Mesenchymal stem cell (in vitro differentiated cells and primary cell): Measurements from ENCODE around the gene PHC2.
A peak's percentile ranks its signal among the peaks of the same experiment; 100 is the strongest.

Source experiments
- DNase-seq: peaks from one replicate; pipeline ENCODE4 v3.0.0-alpha.2; 2013
- H2AFZ ChIP-seq: one replicate; pipeline ENCODE4 v1.6.1; 2013; ENCODE audit warnings: low read depth, mild to moderate bottlenecking, control low read depth, inconsistent platforms, low read length, moderate library complexity
- H2AK5ac ChIP-seq: 2 replicates; pipeline ENCODE4 v1.6.1; 2013; ENCODE audit warnings: low read length, moderate library complexity, mild to moderate bottlenecking, inconsistent platforms; ENCODE audit not compliant: severe bottlenecking
- H2BK120ac ChIP-seq: one replicate; pipeline ENCODE4 v1.6.1; 2013; ENCODE audit warnings: low read depth, mild to moderate bottlenecking, inconsistent platforms, low read length, moderate library complexity
- H2BK12ac ChIP-seq, 2 experiments: one replicate each; pipeline ENCODE4 v1.6.1; 2013; ENCODE audit warnings: inconsistent platforms in 2 of 2, low read length in 2 of 2, mild to moderate bottlenecking in 2 of 2, moderate library complexity in 2 of 2, control low read depth in 1 of 2
- H2BK15ac ChIP-seq: one replicate; pipeline ENCODE4 v1.6.1; 2013; ENCODE audit warnings: mild to moderate bottlenecking, low read depth, inconsistent platforms; ENCODE audit not compliant: poor library complexity, severe bottlenecking
- H2BK5ac ChIP-seq: 2 replicates; pipeline ENCODE4 v1.6.1; 2013; ENCODE audit warnings: low read depth, mild to moderate bottlenecking, low read length, control low read depth, inconsistent platforms; ENCODE audit not compliant: poor library complexity, severe bottlenecking
- H3K14ac ChIP-seq, 2 experiments: one replicate each; pipeline ENCODE4 v1.6.1; 2013; ENCODE audit warnings: inconsistent platforms in 2 of 2, low read length in 2 of 2, control low read depth in 1 of 2, mild to moderate bottlenecking in 1 of 2, moderate library complexity in 1 of 2
- H3K18ac ChIP-seq, 2 experiments: one replicate each; pipeline ENCODE4 v1.6.1; 2013; ENCODE audit warnings: inconsistent platforms in 2 of 2, low read length in 2 of 2, control low read depth in 1 of 2, low read depth in 1 of 2, mild to moderate bottlenecking in 1 of 2
- H3K23ac ChIP-seq, 2 experiments: one replicate each; pipeline ENCODE4 v1.6.1; 2013; ENCODE audit warnings: inconsistent platforms in 2 of 2, low read length in 2 of 2, mild to moderate bottlenecking in 2 of 2, moderate library complexity in 2 of 2, control low read depth in 1 of 2
- H3K27ac ChIP-seq: 2 replicates; pipeline ENCODE4 v1.5.1; 2013; ENCODE audit warnings: mild to moderate bottlenecking, moderate library complexity, low read length, control low read depth, inconsistent platforms; ENCODE audit not compliant: poor library complexity, severe bottlenecking
- H3K27me3 ChIP-seq, 2 experiments: 2 replicates each; pipeline versions ENCODE4 v1.6.1 to v1.7.0; 2013; ENCODE audit warnings: low read length in 2 of 2, mild to moderate bottlenecking in 2 of 2, moderate library complexity in 2 of 2, control low read depth in 1 of 2, inconsistent platforms in 1 of 2; ENCODE audit not compliant: control insufficient read depth in 1 of 2, insufficient read depth in 1 of 2
- H3K36me3 ChIP-seq, 2 experiments: 2 replicates each; pipeline versions ENCODE4 v1.6.1 to v1.7.0; 2013; ENCODE audit warnings: low read length in 2 of 2, control low read depth in 1 of 2, inconsistent platforms in 1 of 2, low read depth in 1 of 2, mild to moderate bottlenecking in 1 of 2; ENCODE audit not compliant: insufficient read depth in 2 of 2, control insufficient read depth in 1 of 2
- H3K4ac ChIP-seq, 2 experiments: one replicate each; pipeline ENCODE4 v1.6.1; 2013; ENCODE audit warnings: inconsistent platforms in 2 of 2, low read length in 2 of 2, mild to moderate bottlenecking in 2 of 2, moderate library complexity in 2 of 2, control low read depth in 1 of 2, low read depth in 1 of 2
- H3K4me1 ChIP-seq: 2 replicates; pipeline ENCODE4 v1.6.1; 2013; ENCODE audit warnings: low read depth, low read length, control low read depth; ENCODE audit not compliant: control insufficient read depth, insufficient read depth
- H3K4me2 ChIP-seq: 2 replicates; pipeline ENCODE4 v1.6.1; 2013; ENCODE audit warnings: low read length, mild to moderate bottlenecking, inconsistent platforms; ENCODE audit not compliant: poor library complexity, severe bottlenecking
- H3K4me3 ChIP-seq, 2 experiments: 2 replicates each; pipeline versions ENCODE4 v1.5.1 to v1.7.0; 2013; ENCODE audit warnings: low read length in 2 of 2, mild to moderate bottlenecking in 2 of 2, control low read depth in 1 of 2, low read depth in 1 of 2; ENCODE audit not compliant: insufficient read depth in 1 of 2
- H3K79me1 ChIP-seq: replicated peaks from 2 replicates; pipeline ENCODE4 v1.6.1; 2013; ENCODE audit warnings: mild to moderate bottlenecking, control low read depth, low read length, inconsistent platforms; ENCODE audit not compliant: poor library complexity, severe bottlenecking
- H3K9ac ChIP-seq: 2 replicates; pipeline ENCODE4 v1.7.0; 2013; ENCODE audit warnings: mild to moderate bottlenecking, low read length, moderate library complexity
- H3K9me3 ChIP-seq: 2 replicates; pipeline ENCODE4 v1.7.0; 2013; ENCODE audit warnings: mild to moderate bottlenecking, low read length; ENCODE audit not compliant: control insufficient read depth
- H4K8ac ChIP-seq: one replicate; pipeline ENCODE4 v1.6.1; 2013; ENCODE audit warnings: inconsistent platforms, mild to moderate bottlenecking, low read length, moderate library complexity
- H4K91ac ChIP-seq: one replicate; pipeline ENCODE4 v1.6.1; 2013; ENCODE audit warnings: mild to moderate bottlenecking, low read length, inconsistent platforms
- WGBS: methylation state at CpG from one replicate; pipeline ENCODE4 v1.1.7; 2013; ENCODE audit warnings: mixed read lengths; 5-methylcytosine and 5-hydroxymethylcytosine counted together

The PHC2 gene

GRCh38 chr1:33433509-33434362, 2.8 kb upstream of the PHC2 start:
- no peaks in the 10 kb centered on the region for H3K27me3 ChIP-seq
- peak overlapping the region; percentile 44 for H3K9ac ChIP-seq
- H3K23ac ChIP-seq, result no peak overlapping the region
- no peak overlapping the region for H2BK15ac ChIP-seq
- H2BK120ac ChIP-seq, result no peak overlapping the region
- H3K36me3 ChIP-seq, result peaks cover 0 to under 1% of the 10 kb centered on the region in 2 experiments
- no peak overlapping the region for H3K4ac ChIP-seq
- H2BK12ac ChIP-seq, result no peak overlapping the region
- no peaks in the 10 kb centered on the region for H3K79me1 ChIP-seq
- no peak overlapping the region for H3K4me3 ChIP-seq
- no peak overlapping the region for H4K8ac ChIP-seq
- H3K4me1 ChIP-seq, result peaks cover 10% of the 10 kb centered on the region
- no peak overlapping the region for H3K18ac ChIP-seq
- peak; percentile 100 for DNase-seq
- H3K27ac ChIP-seq, result peak overlapping the region; percentile 56
- no peak overlapping the region for H3K14ac ChIP-seq
- H3K9me3 ChIP-seq, result no peaks in the 10 kb centered on the region
- H2AK5ac ChIP-seq, result no peak overlapping the region
- H2AFZ ChIP-seq, result no peak overlapping the region
- H3K4me2 ChIP-seq, result no peak overlapping the region
- WGBS, result 0% methylated on average over 2 of the region's 3 CpGs
- no peak overlapping the region for H2BK5ac ChIP-seq
- no peak overlapping the region for H4K91ac ChIP-seq

- Histone ChIP-seq H4K8ac (peak overlapping the region; percentile 67), H3K9me3 (no peaks in the 10 kb centered on the region), H3K27me3 (no peaks in the 10 kb centered on the region), H3K4me3 (peak overlapping the region; percentile 87 to 91), H2BK120ac (peak overlapping the region; percentile 73), H3K14ac (peak overlapping the region in 1 of 2 experiments; percentile 98), H3K27ac (no peak overlapping the region), H2AFZ (peak overlapping the region; percentile 69), H2BK12ac (peak overlapping the region; percentile 30 to 70), H2BK15ac (peak overlapping the region; percentile 94), H4K91ac (peak overlapping the region; percentile 83), H2BK5ac (peak overlapping the region; percentile 39), H3K4ac (peak overlapping the region; percentile 36 to 93), H3K79me1 (peaks cover 3% of the 10 kb centered on the region), H3K18ac (peak overlapping the region; percentile 71 to 99), H3K36me3 (peaks cover 0 to 37% of the 10 kb centered on the region in 2 experiments), H3K23ac (peak overlapping the region in 1 of 2 experiments; percentile 81), H3K4me2 (peak overlapping the region; percentile 93), H3K9ac (peak overlapping the region; percentile 94), H3K4me1 (peaks cover 9% of the 10 kb centered on the region), H2AK5ac (no peak overlapping the region)
- 2% methylated on average over 52 of the region's 54 CpGs for WGBS
- peak; percentile 36 for DNase-seq
These were observed 821 bp downstream of the PHC2 start for GRCh38 chr1:33429856-33430691.

GRCh38 chr1:33429332-33429731, 1.6 kb downstream of the PHC2 start:
- Histone ChIP-seq H3K4me1 (peaks cover 6% of the 10 kb centered on the region), H3K23ac (no peak overlapping the region), H3K4me2 (peak overlapping the region; percentile 93), H2BK120ac (no peak overlapping the region), H3K9me3 (no peaks in the 10 kb centered on the region), H2AK5ac (no peak overlapping the region), H3K9ac (peak overlapping the region; percentile 94), H2BK15ac (no peak overlapping the region), H2AFZ (no peak overlapping the region), H3K36me3 (peaks cover 0 to 41% of the 10 kb centered on the region in 2 experiments), H3K79me1 (peaks cover 3% of the 10 kb centered on the region), H3K27ac (no peak overlapping the region), H3K18ac (no peak overlapping the region), H3K27me3 (no peaks in the 10 kb centered on the region), H3K4me3 (peak overlapping the region in 1 of 2 experiments; percentile 91), H3K14ac (no peak overlapping the region), H2BK5ac (no peak overlapping the region), H3K4ac (no peak overlapping the region), H4K91ac (no peak overlapping the region), H4K8ac (no peak overlapping the region), H2BK12ac (peak overlapping the region in 1 of 2 experiments; percentile 22)
- no peak for DNase-seq
- WGBS, result 59% methylated on average over 2 of the region's 2 CpGs

- H3K14ac ChIP-seq, result peak overlapping the region in 1 of 2 experiments; percentile 78
- no peaks in the 10 kb centered on the region for H3K9me3 ChIP-seq
- peaks cover 0 to 41% of the 10 kb centered on the region in 2 experiments for H3K36me3 ChIP-seq
- H4K91ac ChIP-seq, result no peak overlapping the region
- H2BK120ac ChIP-seq, result no peak overlapping the region
- no peak overlapping the region for H3K4ac ChIP-seq
- no peaks in the 10 kb centered on the region for H3K27me3 ChIP-seq
- no peak overlapping the region for H2BK5ac ChIP-seq
- peak overlapping the region; percentile 7 to 69 for H2BK12ac ChIP-seq
- no peak overlapping the region for H3K4me2 ChIP-seq
- no peak overlapping the region for H2AK5ac ChIP-seq
- no peak for DNase-seq
- peaks cover 6% of the 10 kb centered on the region for H3K4me1 ChIP-seq
- peak overlapping the region; percentile 3 to 40 for H3K18ac ChIP-seq
- 92% methylated on average over 2 of the region's 2 CpGs for WGBS
- H3K23ac ChIP-seq, result no peak overlapping the region
- H3K79me1 ChIP-seq, result peaks cover 3% of the 10 kb centered on the region
- H4K8ac ChIP-seq, result no peak overlapping the region
- H2BK15ac ChIP-seq, result no peak overlapping the region
- H3K9ac ChIP-seq, result peak overlapping the region; percentile 94
- no peak overlapping the region for H3K27ac ChIP-seq
- H2AFZ ChIP-seq, result no peak overlapping the region
- peak overlapping the region in 1 of 2 experiments; percentile 91 for H3K4me3 ChIP-seq
These were observed 2.2 kb downstream of the PHC2 start for GRCh38 chr1:33428661-33429060.
